ENCODE data around the gene WASF2.

GRCh38 chr1:27536010-27536757 lies 46.2 kb upstream of the WASF2 start:
- TF ChIP-seq CTCF (IDR thresholded peaks at IDR 0.05) (no peak), ZFX (IDR thresholded peaks at IDR 0.05; ENCODE audit: borderline replicate concordance) (no peak)
